ENCODE measurements around the gene TTC22. TPM values are rescaled to one million over a fixed set of nuclear protein-coding genes. Genes with fewer than 3 reads are reported as not detected.

TTC22 gene
- total RNA-seq, 1 experiment from 2014 or later = 17.2 TPM

DNA sequence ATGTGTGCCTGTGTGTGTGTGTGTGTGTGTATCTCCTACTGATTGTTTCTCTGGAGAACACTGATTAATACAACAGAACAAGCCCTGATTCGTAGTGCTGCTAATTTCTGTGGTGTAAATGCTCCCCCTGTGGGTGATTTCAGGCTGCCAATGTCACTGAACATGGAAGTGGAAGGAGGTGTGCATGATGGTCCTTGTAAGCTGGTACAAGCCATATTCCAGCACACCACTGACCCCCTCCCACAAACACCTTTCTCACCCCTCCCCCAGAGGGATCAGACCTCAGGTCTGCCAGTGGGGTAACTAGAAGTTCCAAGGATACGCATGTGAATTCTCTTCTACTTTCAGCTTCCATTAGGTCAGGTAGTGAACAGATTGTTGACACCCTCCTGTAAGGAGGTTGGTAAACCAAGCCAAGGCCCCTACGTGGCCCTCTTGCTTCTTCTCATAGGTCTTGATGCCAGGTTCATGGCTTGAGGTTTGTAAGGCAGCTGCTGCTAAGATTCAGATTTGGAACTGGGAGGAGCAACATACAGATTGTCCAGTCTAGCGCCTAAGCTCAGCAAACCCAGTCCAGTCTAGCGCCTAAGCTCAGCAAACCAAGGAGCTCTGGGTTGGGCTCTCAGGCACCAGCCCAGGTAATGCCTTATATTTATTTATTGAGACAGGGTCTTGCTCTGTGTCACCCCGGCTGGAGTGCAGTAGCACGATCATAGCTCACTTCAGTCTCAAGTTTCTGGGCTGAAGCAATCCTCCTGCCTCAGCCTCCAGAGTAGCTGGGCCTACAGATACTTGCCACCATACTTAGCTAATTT, 47.2 kb upstream of the TTC22 start:
- no peak overlapping the region for H3K4me3 Mint-ChIP-seq (ENCODE audit: low read depth, unreplicated experiment)
- DNase-seq = no peak
- CTCF ChIA-PET = interaction anchor here (0.6 kb wide), 1 partner anchor 40 kb away, joined by 3 read pairs; no protein-coding TSS in a partner anchor
- TF ChIP-seq, protein P1, sequence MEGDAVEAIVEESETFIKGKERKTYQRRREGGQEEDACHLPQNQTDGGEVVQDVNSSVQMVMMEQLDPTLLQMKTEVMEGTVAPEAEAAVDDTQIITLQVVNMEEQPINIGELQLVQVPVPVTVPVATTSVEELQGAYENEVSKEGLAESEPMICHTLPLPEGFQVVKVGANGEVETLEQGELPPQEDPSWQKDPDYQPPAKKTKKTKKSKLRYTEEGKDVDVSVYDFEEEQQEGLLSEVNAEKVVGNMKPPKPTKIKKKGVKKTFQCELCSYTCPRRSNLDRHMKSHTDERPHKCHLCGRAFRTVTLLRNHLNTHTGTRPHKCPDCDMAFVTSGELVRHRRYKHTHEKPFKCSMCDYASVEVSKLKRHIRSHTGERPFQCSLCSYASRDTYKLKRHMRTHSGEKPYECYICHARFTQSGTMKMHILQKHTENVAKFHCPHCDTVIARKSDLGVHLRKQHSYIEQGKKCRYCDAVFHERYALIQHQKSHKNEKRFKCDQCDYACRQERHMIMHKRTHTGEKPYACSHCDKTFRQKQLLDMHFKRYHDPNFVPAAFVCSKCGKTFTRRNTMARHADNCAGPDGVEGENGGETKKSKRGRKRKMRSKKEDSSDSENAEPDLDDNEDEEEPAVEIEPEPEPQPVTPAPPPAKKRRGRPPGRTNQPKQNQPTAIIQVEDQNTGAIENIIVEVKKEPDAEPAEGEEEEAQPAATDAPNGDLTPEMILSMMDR (IDR thresholded peaks at IDR 0.05; ENCODE audit: unreplicated experiment) = no peak
- H3K9me3 Mint-ChIP-seq (ENCODE audit: low read depth, unreplicated experiment) = no peaks in the 10 kb centered on the region
- intact Hi-C loops (cut with micrococcal nuclease; ENCODE audit: unreplicated experiment) = no loop called here
- BruUV-seq (replicated peaks) = no TSS peak
- peaks cover 21% of the 10 kb centered on the region for H3K4me1 Mint-ChIP-seq (ENCODE audit: low read depth, unreplicated experiment)
- no peak overlapping the region for H3K27ac Mint-ChIP-seq (ENCODE audit: unreplicated experiment)
- no peaks in the 10 kb centered on the region for H3K27me3 Mint-ChIP-seq (ENCODE audit: unreplicated experiment)
- H3K36me3 Mint-ChIP-seq (ENCODE audit: insufficient read depth, unreplicated experiment) = peaks cover 62% of the 10 kb centered on the region

DNA sequence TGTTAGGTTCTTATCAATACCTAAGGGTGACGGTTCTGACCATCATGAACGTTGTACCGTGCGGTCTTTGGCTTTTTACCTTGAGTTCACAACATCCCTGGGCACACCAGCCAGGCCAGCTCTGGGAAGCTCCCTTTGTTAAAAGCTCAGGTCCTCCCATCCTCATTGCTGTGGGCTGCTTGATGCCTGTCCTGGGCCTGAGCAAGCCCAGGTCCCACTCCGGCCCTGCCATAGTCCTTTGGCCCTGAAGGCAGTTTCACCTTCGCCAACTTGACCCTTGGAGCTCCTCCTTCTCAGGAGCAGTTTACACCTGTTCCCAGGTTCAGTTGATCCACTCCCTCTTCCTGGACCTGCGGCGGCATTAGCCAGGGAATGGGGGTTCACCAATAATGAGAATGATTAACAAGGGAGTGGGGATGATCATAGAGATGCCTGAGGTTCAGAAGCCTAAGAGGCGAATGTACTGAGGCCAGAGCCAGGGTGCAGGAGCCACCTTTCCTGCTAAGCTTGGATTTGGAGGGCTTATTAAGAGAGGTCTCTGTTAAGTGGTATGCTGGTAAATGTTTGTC, 45.7 kb upstream of the TTC22 start:
- Mint-ChIP-seq H3K9me3 (ENCODE audit: low read depth, unreplicated experiment) (no peaks in the 10 kb centered on the region), H3K4me1 (ENCODE audit: low read depth, unreplicated experiment) (peaks cover 16% of the 10 kb centered on the region), H3K27me3 (ENCODE audit: unreplicated experiment) (no peaks in the 10 kb centered on the region), H3K36me3 (ENCODE audit: insufficient read depth, unreplicated experiment) (peaks cover 51% of the 10 kb centered on the region), H3K27ac (ENCODE audit: unreplicated experiment) (no peak overlapping the region), H3K4me3 (ENCODE audit: low read depth, unreplicated experiment) (no peak overlapping the region)
- TF ChIP-seq, protein P1 (IDR thresholded peaks at IDR 0.05; ENCODE audit: unreplicated experiment) = no peak
- intact Hi-C loops (cut with micrococcal nuclease; ENCODE audit: unreplicated experiment) = no loop called here
- no TSS peak for BruUV-seq (replicated peaks)
- DNase-seq = no peak
- CTCF ChIA-PET = no interaction called here

DNA sequence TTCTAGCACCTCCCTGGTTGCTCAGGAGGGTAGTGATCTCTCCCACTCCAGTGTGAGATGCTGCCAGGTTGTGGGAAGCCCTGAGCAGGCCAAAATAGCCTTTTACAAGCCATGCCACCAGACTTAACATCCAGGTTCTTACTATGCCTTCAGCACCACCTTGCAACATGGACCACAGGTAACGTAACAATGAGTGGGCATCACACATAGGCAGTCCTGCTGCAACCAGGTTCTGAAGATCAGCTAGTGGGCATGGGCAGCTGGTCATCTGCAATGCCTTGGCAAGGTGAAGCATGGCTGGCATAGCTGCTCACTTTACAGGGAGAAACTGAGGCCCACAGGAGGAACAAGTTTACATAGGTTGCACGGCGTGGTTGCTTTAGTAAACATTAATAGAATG, 45.2 kb upstream of the TTC22 start:
- CTCF ChIA-PET = no interaction called here
- TF ChIP-seq, protein P1 (IDR thresholded peaks at IDR 0.05; ENCODE audit: unreplicated experiment) = no peak
- H3K27me3 Mint-ChIP-seq (ENCODE audit: unreplicated experiment) = no peaks in the 10 kb centered on the region
- BruUV-seq (replicated peaks) = no TSS peak
- no peak overlapping the region for H3K4me3 Mint-ChIP-seq (ENCODE audit: low read depth, unreplicated experiment)
- H3K9me3 Mint-ChIP-seq (ENCODE audit: low read depth, unreplicated experiment) = no peaks in the 10 kb centered on the region
- H3K4me1 Mint-ChIP-seq (ENCODE audit: low read depth, unreplicated experiment) = peaks cover 13% of the 10 kb centered on the region
- intact Hi-C loops (cut with micrococcal nuclease; ENCODE audit: unreplicated experiment) = no loop called here
- DNase-seq = no peak
- H3K27ac Mint-ChIP-seq (ENCODE audit: unreplicated experiment) = no peak overlapping the region
- peaks cover 46% of the 10 kb centered on the region for H3K36me3 Mint-ChIP-seq (ENCODE audit: insufficient read depth, unreplicated experiment)

DNA sequence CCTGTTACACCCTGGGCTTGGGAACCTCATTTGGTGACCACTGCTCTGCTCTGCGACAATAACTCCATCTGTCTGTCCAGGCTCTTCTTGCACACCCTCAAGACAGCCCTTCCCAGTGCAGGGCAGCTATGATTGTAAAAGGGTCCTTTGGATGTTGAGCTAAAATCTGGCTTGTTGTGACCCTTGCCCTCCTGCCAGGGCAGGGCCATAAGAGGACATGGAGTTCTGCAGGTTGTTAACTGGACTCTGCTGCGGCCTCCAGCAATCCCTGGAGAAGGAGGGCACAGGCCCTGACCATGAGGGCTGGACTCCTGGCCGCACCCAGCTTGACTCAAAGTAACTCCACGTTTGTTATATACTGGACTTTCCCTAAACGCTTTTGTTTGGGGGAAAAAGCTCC, 44.6 kb upstream of the TTC22 start:
- DNase-seq = no peak
- Mint-ChIP-seq H3K4me1 (ENCODE audit: low read depth, unreplicated experiment) (peaks cover 11% of the 10 kb centered on the region), H3K4me3 (ENCODE audit: low read depth, unreplicated experiment) (no peak overlapping the region), H3K36me3 (ENCODE audit: insufficient read depth, unreplicated experiment) (peaks cover 44% of the 10 kb centered on the region), H3K27ac (ENCODE audit: unreplicated experiment) (no peak overlapping the region), H3K9me3 (ENCODE audit: low read depth, unreplicated experiment) (no peaks in the 10 kb centered on the region), H3K27me3 (ENCODE audit: unreplicated experiment) (no peaks in the 10 kb centered on the region)
- no TSS peak for BruUV-seq (replicated peaks)
- TF ChIP-seq, protein P1 (IDR thresholded peaks at IDR 0.05; ENCODE audit: unreplicated experiment) = no peak
- intact Hi-C loops (cut with micrococcal nuclease; ENCODE audit: unreplicated experiment) = no loop called here
- CTCF ChIA-PET = no interaction called here

Data from Calu3 (cell line).